Naive thymus-derived CD8-positive, alpha-beta T cell (primary cell): ENCODE data around the gene BUB3. TPM values are rescaled to one million over a fixed set of nuclear protein-coding genes. Genes with fewer than 3 reads are reported as not detected.
A peak's percentile ranks its signal among the peaks of the same experiment; 100 is the strongest.

Experiments
- ATAC-seq, 2 donors: fragments of 150-1000 bp; cut with Tn5 transposase in 1 of 2; sonication (Bioruptor Pico), chemical (Tn5 transposase) in 1 of 2; 1 replicate in 1 of 2; 2 replicates in 1 of 2; pipeline ENCODE4 v1.10.0; 2021; ENCODE audit warnings: mild to moderate bottlenecking in 2 of 2, moderate library complexity in 2 of 2
- POLR2A ChIA-PET: fragments of 350-600 bp; sonication (Branson Sonifier 250); formaldehyde crosslinking; loops from one replicate; lab custom pipeline; 2021; ENCODE audit warnings: antibody characterized with exemption; lab: Charles Lee
- DNase-seq, 10 donors: peaks; one replicate each; pipeline versions ENCODE4 v3.0.0 to v3.0.0-alpha.2; 2020 to 2022
- H3K27ac Mint-ChIP-seq, 10 donors: one replicate each; pipeline ENCODE4 v1.8.0; 2020 to 2022; ENCODE audit warnings: mild to moderate bottlenecking in 10 of 10, mixed read lengths in 10 of 10, moderate library complexity in 4 of 10, inconsistent platforms in 1 of 10
- H3K27me3 Mint-ChIP-seq, 5 donors: one replicate each; pipeline ENCODE4 v1.8.0; 2021 to 2022; ENCODE audit warnings: mixed read lengths in 5 of 5
- H3K36me3 Mint-ChIP-seq, 3 donors: one replicate each; pipeline ENCODE4 v1.8.0; 2020 to 2022; ENCODE audit warnings: mixed read lengths in 3 of 3, mild to moderate bottlenecking in 2 of 3, inconsistent platforms in 1 of 3
- H3K4me1 Mint-ChIP-seq, 4 donors: one replicate each; pipeline ENCODE4 v1.8.0; 2021 to 2022; ENCODE audit warnings: mixed read lengths in 4 of 4
- H3K4me3 Mint-ChIP-seq, 10 donors: one replicate each; pipeline ENCODE4 v1.8.0; 2020 to 2022; ENCODE audit warnings: mild to moderate bottlenecking in 10 of 10, mixed read lengths in 10 of 10, moderate library complexity in 6 of 10, inconsistent platforms in 1 of 10
- H3K9me3 Mint-ChIP-seq, 9 donors: one replicate each; pipeline ENCODE4 v1.8.0; 2020 to 2022; ENCODE audit warnings: mixed read lengths in 9 of 9, mild to moderate bottlenecking in 3 of 9, inconsistent platforms in 1 of 9, moderate library complexity in 1 of 9
- polyA plus RNA-seq, 3 donors: library from polyadenylated mRNA; unstranded; fragments of 300-500 nt; fragmentation: Illumina TruSeq; gene quantifications; one replicate each; pipeline ENCODE4 v1.2.3, GENCODE V29; 2021
- total RNA-seq, 8 experiments: library from RNA in 2 of 8; stranded (reverse) in 2 of 8; gene quantifications; one replicate each; pipeline ENCODE4 v1.2.3 and lab custom pipeline; 2021 to 2026

The BUB3 gene
- total and polyA plus RNA-seq, 5 experiments from 2014 or later, result 170 to 247 (median 217) TPM

DNA sequence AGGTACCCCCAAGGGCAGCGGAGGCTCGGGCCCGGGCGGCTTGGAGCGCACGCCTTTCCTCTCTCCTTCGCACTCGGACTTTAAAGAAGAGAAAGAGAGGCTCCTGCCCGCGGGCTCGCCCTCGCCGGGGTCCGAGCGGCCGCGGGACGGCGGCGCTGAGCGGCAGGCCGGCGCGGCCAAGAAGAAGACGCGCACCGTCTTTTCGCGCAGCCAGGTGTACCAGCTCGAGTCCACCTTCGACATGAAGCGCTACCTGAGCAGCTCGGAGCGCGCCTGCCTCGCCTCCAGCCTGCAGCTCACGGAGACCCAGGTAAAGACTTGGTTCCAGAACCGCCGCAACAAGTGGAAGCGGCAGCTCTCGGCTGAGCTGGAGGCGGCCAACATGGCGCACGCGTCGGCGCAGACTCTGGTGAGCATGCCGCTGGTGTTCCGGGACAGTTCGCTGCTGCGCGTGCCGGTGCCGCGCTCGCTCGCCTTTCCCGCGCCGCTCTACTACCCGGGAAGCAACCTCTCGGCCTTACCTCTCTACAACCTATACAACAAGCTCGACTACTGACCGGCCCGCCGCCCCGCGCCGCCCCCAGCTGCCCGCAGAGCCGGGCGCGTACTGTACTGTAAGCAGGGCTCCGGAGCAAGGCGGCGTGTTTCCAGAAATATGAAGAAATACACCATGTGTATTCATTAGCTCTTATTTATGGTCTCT lies 4.5 kb upstream of the BUB3 start:
- Mint-ChIP-seq H3K9me3 (no peaks in the 10 kb centered on the region), H3K4me3 (peak overlapping the region; percentile 77 to 87 (median 84)), H3K27ac (peak overlapping the region in 1 of 10 donors; percentile 58), H3K27me3 (peaks cover 25 to 53% (median 43%) of the 10 kb centered on the region in 5 donors), H3K36me3 (peaks cover 0 to 2% (median 2%) of the 10 kb centered on the region in 3 donors), H3K4me1 (peaks cover 23 to 64% (median 61%) of the 10 kb centered on the region in 4 donors)
- ATAC-seq (no peak), DNase-seq (peak in 3 of 10 donors; percentile 35 to 50 (median 48))
- POLR2A ChIA-PET, result no interaction called here

DNA sequence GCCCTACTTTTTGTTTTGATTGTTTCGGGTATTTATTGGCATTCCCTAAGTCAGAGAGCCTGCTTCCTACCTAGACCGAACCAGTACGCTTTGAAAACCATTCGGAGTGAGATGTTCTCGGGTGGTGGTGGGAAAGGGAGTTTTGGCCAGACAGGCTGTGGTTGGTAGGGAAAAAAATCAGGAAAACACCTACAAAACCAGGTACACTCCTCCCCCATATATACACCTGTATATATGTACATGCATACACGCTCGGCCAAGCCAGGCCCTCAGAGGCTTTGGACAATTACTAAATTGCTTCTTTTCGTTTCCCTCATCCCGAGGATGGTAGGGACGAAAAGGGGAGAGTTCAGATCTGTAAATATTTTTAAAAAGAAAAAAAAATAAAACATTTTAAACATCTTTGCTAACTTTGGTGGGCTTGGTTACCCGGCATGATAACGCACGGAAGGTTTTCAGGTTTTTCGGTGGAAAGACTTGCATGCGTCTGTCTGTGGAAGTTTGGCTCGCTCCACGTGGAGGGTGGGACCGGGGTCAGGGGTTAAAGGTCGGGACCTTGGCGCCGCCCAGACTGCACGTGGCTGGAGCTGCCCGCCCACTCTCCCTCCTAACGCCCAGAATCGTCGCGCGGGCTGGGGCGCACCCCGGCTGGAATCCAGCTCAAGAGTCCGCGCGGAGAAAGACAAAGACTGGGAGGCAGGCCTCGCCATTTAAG lies 3.8 kb upstream of the BUB3 start:
- ATAC-seq, result no peak
- Mint-ChIP-seq H3K4me1 (peaks cover 20 to 63% (median 58%) of the 10 kb centered on the region in 4 donors), H3K9me3 (no peaks in the 10 kb centered on the region), H3K36me3 (peaks cover 0 to 6% (median 2%) of the 10 kb centered on the region in 3 donors), H3K27ac (peak overlapping the region in 1 of 10 donors; percentile 58), H3K27me3 (peaks cover 18 to 46% (median 35%) of the 10 kb centered on the region in 5 donors), H3K4me3 (peak overlapping the region; percentile 77 to 87 (median 84))
- POLR2A ChIA-PET, result interaction anchor here (0.8 to 0.9 kb wide), 2 partner anchors 9 to 16 kb away, joined by 3 read pairs; no protein-coding TSS in a partner anchor
- DNase-seq, result no peak

GRCh38 chr10:123150986-123151736 lies 3.0 kb upstream of the BUB3 start:
- Mint-ChIP-seq H3K4me1 (peaks cover 22 to 61% (median 58%) of the 10 kb centered on the region in 4 donors), H3K36me3 (peaks cover 0 to 11% (median 4%) of the 10 kb centered on the region in 3 donors), H3K27me3 (peaks cover 13 to 40% (median 31%) of the 10 kb centered on the region in 5 donors), H3K4me3 (peak overlapping the region; percentile 77 to 87 (median 84)), H3K27ac (peak overlapping the region in 1 of 10 donors; percentile 50), H3K9me3 (no peaks in the 10 kb centered on the region)
- no peak for ATAC-seq
- peak in 1 of 10 donors; percentile 65 for DNase-seq
- POLR2A ChIA-PET, result interaction anchor here (0.7 to 0.9 kb wide), 3 partner anchors 10 to 115 kb away, joined by 3 read pairs; no protein-coding TSS in a partner anchor

DNA sequence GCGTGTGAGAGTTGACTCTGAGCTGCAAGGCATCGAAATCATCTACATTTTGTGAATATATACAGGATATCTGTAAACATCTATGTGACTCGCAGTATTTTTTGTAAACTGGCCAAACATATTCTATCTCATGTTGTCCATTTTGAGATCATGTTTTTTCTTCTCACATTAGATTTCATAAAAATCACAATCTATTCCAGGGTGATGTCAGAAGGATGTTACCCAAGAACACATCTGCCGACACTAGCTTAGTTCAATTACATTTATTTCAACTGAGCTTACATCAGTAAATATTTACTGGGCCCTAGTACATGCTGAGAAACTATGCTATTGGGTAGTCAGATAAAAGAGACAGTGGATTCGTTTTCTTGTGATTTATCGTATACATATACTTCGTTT lies 2.5 kb upstream of the BUB3 start:
- H3K27me3 Mint-ChIP-seq, result peaks cover 12 to 36% (median 29%) of the 10 kb centered on the region in 5 donors
- peaks cover 22 to 64% (median 60%) of the 10 kb centered on the region in 4 donors for H3K4me1 Mint-ChIP-seq

GRCh38 chr10:123153486-123154091 lies 613 bp upstream of the BUB3 start:
- peak overlapping the region; percentile 95 to 99 (median 98) for H3K27ac Mint-ChIP-seq

More for the DNA sequence above, 2.5 kb upstream of the BUB3 start:
- POLR2A ChIA-PET, result interaction anchor here (0.7 kb wide), 1 partner anchor 115 kb away, joined by 3 read pairs; no protein-coding TSS in a partner anchor
- ATAC-seq (no peak), DNase-seq (no peak)
- Mint-ChIP-seq H3K4me3 (peak overlapping the region; percentile 77 to 87 (median 84)), H3K9me3 (no peaks in the 10 kb centered on the region), H3K27ac (peak overlapping the region in 1 of 10 donors; percentile 50), H3K36me3 (peaks cover 0 to 17% (median 7%) of the 10 kb centered on the region in 3 donors)

GRCh38 chr10:123154711-123155505 lies 706 bp downstream of the BUB3 start:
- ATAC-seq (peak; percentile 15 to 29), DNase-seq (peak in 2 of 10 donors; percentile 28 to 46)
- H3K27me3 Mint-ChIP-seq, result peaks cover 0 to 17% (median 8%) of the 10 kb centered on the region in 5 donors
- H3K9me3 Mint-ChIP-seq, result no peaks in the 10 kb centered on the region
- H3K4me3 Mint-ChIP-seq, result peak overlapping the region; percentile 94 to 100 (median 100)
- H3K36me3 Mint-ChIP-seq, result peaks cover 9 to 42% (median 19%) of the 10 kb centered on the region in 3 donors
- H3K27ac Mint-ChIP-seq, result peak overlapping the region; percentile 89 to 99 (median 97)
- peaks cover 24 to 78% (median 76%) of the 10 kb centered on the region in 4 donors for H3K4me1 Mint-ChIP-seq
- POLR2A ChIA-PET, result interaction anchor here (1.0 to 1.8 kb wide), 6 partner anchors 9 to 780 kb away, joined by 3 to 28 read pairs (median 6); partner anchors contain the start of genes IKZF5 and PLEKHA1

More at GRCh38 chr10:123153486-123154091, 613 bp upstream of the BUB3 start:
- Mint-ChIP-seq H3K4me1 (peaks cover 29 to 74% (median 73%) of the 10 kb centered on the region in 4 donors), H3K27me3 (peaks cover 5 to 26% (median 22%) of the 10 kb centered on the region in 5 donors), H3K4me3 (peak overlapping the region; percentile 94 to 100 (median 100)), H3K36me3 (peaks cover 9 to 36% (median 19%) of the 10 kb centered on the region in 3 donors), H3K9me3 (no peaks in the 10 kb centered on the region)
- no peak for ATAC-seq
- DNase-seq, result no peak
- POLR2A ChIA-PET, result interaction anchor here (0.6 to 1.8 kb wide), 12 partner anchors 8 to 779 kb away, joined by 3 to 28 read pairs (median 4); partner anchors contain the start of genes C10orf88, IKZF5, PLEKHA1 and PSTK

DNA sequence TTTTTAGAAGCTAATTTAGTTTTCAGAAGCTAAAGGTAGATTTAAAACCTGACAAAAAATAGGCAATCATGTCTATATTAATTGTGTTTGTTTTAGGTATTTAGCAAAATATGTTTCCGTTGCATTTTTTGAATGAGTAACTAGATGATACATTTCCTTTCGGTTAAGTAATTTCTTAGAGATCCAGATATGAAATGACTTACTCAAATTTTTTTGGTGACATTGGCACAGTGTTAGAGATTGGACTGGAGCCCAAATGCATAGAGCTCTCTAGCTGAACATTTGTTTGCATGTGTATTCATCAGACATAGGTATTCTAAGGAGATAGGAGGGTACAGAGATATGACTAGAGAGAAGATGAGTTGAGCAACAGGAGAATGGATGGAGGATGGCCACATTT lies 1.9 kb downstream of the BUB3 start:
- Mint-ChIP-seq H3K4me3 (peak overlapping the region in 9 of 10 donors; percentile 15 to 100 (median 46)), H3K36me3 (peaks cover 9 to 49% (median 19%) of the 10 kb centered on the region in 3 donors)

GRCh38 chr10:123157210-123157609 lies 3.0 kb downstream of the BUB3 start:
- Mint-ChIP-seq H3K9me3 (no peaks in the 10 kb centered on the region), H3K27me3 (no peaks in the 10 kb centered on the region), H3K4me3 (peak overlapping the region in 9 of 10 donors; percentile 5 to 61 (median 31)), H3K27ac (peak overlapping the region in 5 of 10 donors; percentile 22 to 44 (median 28)), H3K36me3 (peaks cover 9 to 58% (median 25%) of the 10 kb centered on the region in 3 donors), H3K4me1 (peaks cover 26 to 83% (median 81%) of the 10 kb centered on the region in 4 donors)
- DNase-seq (no peak), ATAC-seq (no peak)
- POLR2A ChIA-PET, result no interaction called here

More for the DNA sequence above, 1.9 kb downstream of the BUB3 start:
- no peaks in the 10 kb centered on the region for H3K9me3 Mint-ChIP-seq
- DNase-seq (no peak), ATAC-seq (no peak)
- H3K4me1 Mint-ChIP-seq, result peaks cover 26 to 82% (median 78%) of the 10 kb centered on the region in 4 donors
- peaks cover 0 to 9% (median 0%) of the 10 kb centered on the region in 5 donors for H3K27me3 Mint-ChIP-seq
- POLR2A ChIA-PET, result no interaction called here
- peak overlapping the region in 4 of 10 donors; percentile 5 to 80 (median 46) for H3K27ac Mint-ChIP-seq

GRCh38 chr10:123158682-123159081 lies 4.5 kb downstream of the BUB3 start:
- H3K36me3 Mint-ChIP-seq, result peaks cover 9 to 73% (median 36%) of the 10 kb centered on the region in 3 donors
- no peak for ATAC-seq
- H3K27ac Mint-ChIP-seq, result peak overlapping the region in 6 of 10 donors; percentile 0 to 65 (median 31)
- no peaks in the 10 kb centered on the region for H3K9me3 Mint-ChIP-seq
- no peaks in the 10 kb centered on the region for H3K27me3 Mint-ChIP-seq
- H3K4me1 Mint-ChIP-seq, result peaks cover 23 to 78% (median 77%) of the 10 kb centered on the region in 4 donors
- peak overlapping the region in 5 of 10 donors; percentile 5 to 37 (median 20) for H3K4me3 Mint-ChIP-seq
- POLR2A ChIA-PET, result interaction anchor here (0.5 to 0.9 kb wide), 3 partner anchors 9 to 1575 kb away, joined by 3 to 5 read pairs (median 3); no protein-coding TSS in a partner anchor
- DNase-seq, result no peak

DNA sequence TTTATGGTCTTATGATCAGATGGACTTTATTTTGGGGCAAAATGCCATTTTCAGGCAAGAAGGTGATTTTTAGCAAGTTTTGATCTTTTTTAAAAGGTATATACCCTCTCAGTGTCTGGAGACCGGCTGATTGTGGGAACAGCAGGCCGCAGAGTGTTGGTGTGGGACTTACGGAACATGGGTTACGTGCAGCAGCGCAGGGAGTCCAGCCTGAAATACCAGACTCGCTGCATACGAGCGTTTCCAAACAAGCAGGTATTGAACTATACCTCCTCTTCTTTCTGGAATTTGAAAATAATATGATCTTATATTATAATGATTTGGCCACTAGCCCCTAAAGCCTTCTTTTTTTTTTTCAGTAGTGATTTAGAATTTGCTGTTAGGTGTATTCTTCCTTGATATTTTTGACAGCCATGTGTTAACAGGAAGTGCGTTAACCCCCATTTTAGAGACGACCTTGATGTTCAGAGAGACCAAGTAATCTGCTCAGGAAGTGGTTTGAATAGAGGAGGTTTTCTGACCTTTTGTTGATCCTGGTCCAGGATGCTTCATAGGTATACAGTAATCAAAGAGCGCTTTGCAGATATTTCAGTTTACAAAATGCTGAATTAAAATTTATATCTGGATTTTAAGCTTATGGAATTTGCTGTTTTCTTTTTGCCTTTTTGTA lies 6.2 kb downstream of the BUB3 start:
- no peaks in the 10 kb centered on the region for H3K27me3 Mint-ChIP-seq
- H3K4me3 Mint-ChIP-seq, result peak overlapping the region; percentile 46 to 76 (median 64)
- H3K36me3 Mint-ChIP-seq, result peaks cover 12 to 84% (median 39%) of the 10 kb centered on the region in 3 donors
- POLR2A ChIA-PET, result interaction anchor here (0.5 to 2.1 kb wide), 5 partner anchors 68 to 1906 kb away, joined by 3 to 7 read pairs (median 3); no protein-coding TSS in a partner anchor
- peak; percentile 95 to 100 for ATAC-seq
- DNase-seq, result peak in 5 of 10 donors; percentile 36 to 81 (median 65)
- H3K27ac Mint-ChIP-seq, result peak overlapping the region; percentile 15 to 90 (median 70)
- peaks cover 20 to 76% (median 66%) of the 10 kb centered on the region in 4 donors for H3K4me1 Mint-ChIP-seq
- no peaks in the 10 kb centered on the region for H3K9me3 Mint-ChIP-seq
